Measurements from ENCODE around the gene PAPLN. TPM values are rescaled to one million over a fixed set of nuclear protein-coding genes. Genes with fewer than 3 reads are reported as not detected.

PAPLN gene
- total and polyA plus RNA-seq, 2 of the 13 experiments (the other 11 are each of a cell fraction or from before 2014, with no cell fraction given) = not detected

DNA sequence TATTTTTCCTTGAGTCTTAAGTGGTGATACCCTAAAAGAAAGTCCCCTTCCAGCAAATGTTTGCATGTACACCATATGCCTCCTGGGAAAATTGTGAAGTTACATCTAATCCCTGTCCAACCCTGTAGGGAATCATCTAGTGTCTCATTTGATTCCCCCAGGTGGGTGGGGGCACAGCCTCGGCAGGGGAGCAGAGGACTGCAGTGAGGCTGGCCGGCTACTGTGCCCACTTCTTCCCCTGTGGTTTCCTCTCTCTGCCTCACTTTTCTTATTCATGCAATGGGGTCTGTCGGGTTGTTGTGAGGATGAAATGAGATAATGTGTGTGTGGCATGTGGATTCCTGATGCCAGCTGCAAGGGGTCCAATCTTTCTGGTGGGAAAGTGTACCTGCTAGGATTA, 6.0 kb downstream of the PAPLN start (continued):
- no peak for TF ChIP-seq JUNB (CRISPR knock-in tag; IDR thresholded peaks at IDR 0.05; ENCODE audit: borderline replicate concordance)

DNA sequence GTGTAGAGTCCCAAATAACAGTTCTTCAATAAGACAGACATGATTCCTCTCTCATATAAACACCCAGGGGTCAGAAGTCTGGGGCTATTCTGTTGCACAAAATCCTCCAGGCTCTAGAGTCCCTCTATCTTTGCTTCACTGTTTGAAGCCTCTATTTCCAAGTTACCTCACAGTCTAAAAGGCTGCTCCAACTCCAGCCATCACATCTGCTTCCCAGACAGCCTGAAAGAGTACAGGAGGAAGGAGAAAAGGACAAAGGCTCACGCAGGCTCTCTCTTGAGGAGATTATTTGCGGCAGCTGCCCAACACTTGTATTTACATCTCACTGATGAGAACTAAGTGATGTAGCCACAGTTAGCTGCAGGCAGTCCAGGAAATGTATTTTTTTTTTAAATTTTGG, 6.4 kb downstream of the PAPLN start:
- H2AFZ ChIP-seq (ENCODE audit: low read length) = no peak overlapping the region
- no peaks in the 10 kb centered on the region for H3K79me2 ChIP-seq (ENCODE audit: insufficient read depth, low read length)
- no peak overlapping the region for H3K9ac ChIP-seq (ENCODE audit: insufficient read depth, low read depth, low read length)
- FAIRE-seq (no peak), ATAC-seq (no peak), DNase-seq (ENCODE audit: low spot score) (no peak)
- intact Hi-C loops (cut with micrococcal nuclease; ENCODE audit: unreplicated experiment) (no loop called here), in situ Hi-C loops (cut with HindIII; ENCODE audit: extremely low pct_ligation_motif_present, low pct_unique_long_range_greater_than_20kb) (no loop called here)
- ChIA-PET CTCF (ENCODE audit: low intra/inter-chr PET ratio, low total read pairs) (no interaction called here), POLR2A (no interaction called here)
- H4K20me1 ChIP-seq (ENCODE audit: insufficient read depth, low read length) = no peaks in the 10 kb centered on the region
- H3K4me3 ChIP-seq (replicated peaks in 1 of 3; ENCODE audit: insufficient read depth in 1 of 3, low read depth in 2 of 3, low read length in 3 of 3) = no peak overlapping the region
- H3K27ac ChIP-seq (ENCODE audit: extremely low read length, insufficient read depth, low read length) = no peak overlapping the region
- TF ChIP-seq ZMAT3 (CRISPR knock-in tag; conservative IDR thresholded peaks at IDR 0.05) (no peak), PHF21A (CRISPR knock-in tag; IDR thresholded peaks at IDR 0.05) (no peak), ZNF709 (CRISPR knock-in tag; IDR thresholded peaks at IDR 0.05) (no peak), PCBP2 (optimal IDR thresholded peaks at IDR 0.05; ENCODE audit: low read depth, low read length, poor library complexity, severe bottlenecking) (no peak), SMC3 (IDR thresholded peaks at IDR 0.05; ENCODE audit: low read length) (no peak), SRF (IDR thresholded peaks at IDR 0.05; ENCODE audit: low read depth, low read length) (no peak), TSC22D2 (CRISPR knock-in tag; IDR thresholded peaks at IDR 0.05; ENCODE audit: borderline replicate concordance) (no peak), TCF12 (IDR thresholded peaks at IDR 0.05) (no peak), TCF12 (CRISPR knock-in tag; IDR thresholded peaks at IDR 0.05) (no peak)
- H3K4me1 ChIP-seq (ENCODE audit: insufficient read depth, low read length) = peaks cover 6% of the 10 kb centered on the region
- H3K4me2 ChIP-seq (ENCODE audit: low read depth, low read length) = no peak overlapping the region
- peaks cover 9 to 39% of the 10 kb centered on the region in 2 experiments for H3K27me3 ChIP-seq (ENCODE audit: control insufficient read depth in 1 of 2, insufficient read depth in 2 of 2, low read length in 2 of 2)
- no peaks in the 10 kb centered on the region for H3K36me3 ChIP-seq (replicated peaks in 1 of 2; ENCODE audit: control insufficient read depth in 1 of 2, insufficient read depth in 2 of 2, low read length in 2 of 2)
- H3K9me3 ChIP-seq (ENCODE audit: low read length) = no peaks in the 10 kb centered on the region
- WGBS (ENCODE audit: low lambda C conversion rate) = 60% methylated on average over 2 of the region's 2 CpGs
- no TSS peak for BruUV-seq (replicated peaks)
